Left colon (tissue), 2 donors: ENCODE data around the gene KLHDC1. TPM values are rescaled to one million over a fixed set of nuclear protein-coding genes. Genes with fewer than 3 reads are reported as not detected.
A peak's percentile ranks its signal among the peaks of the same experiment; 100 is the strongest.
"Not testable (repeated sequence)": the region's sequence is repeated elsewhere in the genome, so short reads cannot be mapped to it uniquely, and the experiment has no call there.

Experiments used
- ATAC-seq: fragments of 200-7000 bp; cut with Tn5 transposase; one replicate; pipeline ENCODE4 v1.9.1; 2020; ENCODE audit warnings: mild to moderate bottlenecking, moderate library complexity
- DNase-seq, 2 donors: peaks; one replicate each; pipeline ENCODE4 v3.0.0-alpha.2; 2020
- intact Hi-C, 2 donors: fragments of 100-400 bp; cut with DNase I in 1 of 2; cut with micrococcal nuclease in 1 of 2; formaldehyde crosslinking; loops; one replicate each; pipeline versions ENCODE4 v1.11.2 to v1.14.0; 2022; cut with DNase I, micrococcal nuclease
- total RNA-seq, 2 donors: library from RNA; stranded (reverse); fragmentation: NEBNext Ultra II Directional; extraction: Animal tissue kit (Norgen Biotek cat#: 25700); gene quantifications; one replicate each; pipeline ENCODE4 v1.2.1, GENCODE V29; 2021
- donor health status: DM: no; HTN: no; CAD: no.
- donor health status: DM: yes; HTN: yes; CAD: no.

The KLHDC1 gene
- total RNA-seq, 2 donors from 2014 or later, result 3.3 to 3.7 TPM

DNA sequence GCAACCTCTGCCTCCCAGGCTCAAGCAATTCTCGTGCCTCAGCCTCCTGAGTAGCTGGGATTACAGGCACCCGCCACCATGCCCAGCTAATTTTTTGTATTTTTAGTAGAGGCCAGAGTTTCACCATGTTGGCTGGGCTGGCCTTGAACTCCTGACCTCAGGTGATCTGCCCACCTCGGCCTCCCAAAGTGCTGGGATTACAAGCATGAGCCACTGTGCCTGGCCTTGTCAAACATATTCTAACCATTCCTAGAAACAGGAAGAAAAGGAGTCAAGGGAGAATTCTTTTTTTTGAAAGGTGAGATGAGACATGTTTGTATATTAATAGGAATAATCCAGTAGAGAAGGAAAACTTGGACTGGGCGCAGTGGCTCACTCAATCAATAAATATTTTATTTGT is 11.6 kb downstream of the KLHDC1 start:
- DNase-seq, ATAC-seq, intact Hi-C loops: not testable (repeated sequence)

- intact Hi-C loops, ATAC-seq, DNase-seq: not testable (repeated sequence)
Measured at GRCh38 chr14:49710993-49711392, 18.1 kb downstream of the KLHDC1 start.

DNA sequence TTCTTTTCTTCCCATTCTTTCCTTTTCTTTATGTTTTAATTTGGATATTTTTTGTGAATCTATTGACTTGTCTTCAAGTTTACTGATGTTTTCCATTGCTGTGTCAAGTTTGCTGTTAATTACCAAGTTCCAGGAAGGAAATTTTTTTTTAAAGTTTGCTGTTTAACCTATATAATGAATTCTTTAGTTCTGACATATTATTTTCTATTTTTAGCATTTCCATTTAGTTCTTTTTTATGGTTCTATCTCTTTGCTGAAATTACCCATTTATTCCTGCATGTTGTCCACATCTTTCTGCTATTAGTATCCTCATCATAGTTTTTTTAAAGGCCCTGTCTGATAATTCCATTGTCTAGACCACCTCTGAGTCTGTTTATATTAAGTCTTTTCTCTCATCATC is 27.8 kb downstream of the KLHDC1 start:
- intact Hi-C loops, result no loop called here
- ATAC-seq, result no peak
- no peak for DNase-seq

DNA sequence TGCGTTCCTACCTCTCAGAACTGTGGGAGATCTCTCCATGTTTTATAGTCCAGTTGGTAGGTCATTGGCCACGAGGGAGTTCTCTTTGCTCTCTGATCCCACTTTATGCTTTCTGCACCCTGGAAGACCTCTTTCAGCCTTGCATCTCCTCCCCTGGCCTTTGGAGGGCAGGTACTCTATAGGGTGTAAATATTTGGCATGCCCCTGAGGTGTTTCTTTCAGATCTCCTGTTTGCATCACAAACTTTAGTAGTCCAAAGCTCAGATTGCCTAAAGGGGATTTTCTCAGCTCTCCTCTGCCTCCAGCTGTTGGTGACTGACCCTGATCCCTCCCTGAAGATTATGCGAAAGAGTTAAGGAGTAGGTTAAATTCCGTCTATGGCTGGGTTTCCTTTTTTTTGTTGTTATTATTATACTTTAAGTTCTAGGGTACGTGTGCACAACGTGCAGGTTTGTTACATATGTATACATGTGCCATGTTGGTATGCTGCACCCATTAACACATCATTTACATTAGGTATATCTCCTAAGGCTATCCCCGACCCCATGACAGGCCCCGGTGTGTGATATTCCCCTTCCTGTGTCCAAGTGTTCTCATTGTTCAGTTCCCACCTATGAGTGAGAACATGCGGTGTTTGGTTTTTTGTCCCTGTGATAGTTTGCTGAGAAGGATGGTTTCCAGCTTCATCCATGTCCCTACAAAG is 29.0 kb downstream of the KLHDC1 start:
- DNase-seq, ATAC-seq, intact Hi-C loops: not testable (repeated sequence)

GRCh38 chr14:49727171-49727570 is 34.3 kb downstream of the KLHDC1 start:
- DNase-seq, result no peak
- intact Hi-C loops, result no loop called here
- ATAC-seq, result no peak

GRCh38 chr14:49732896-49733295 is 40.0 kb downstream of the KLHDC1 start:
- intact Hi-C loops, result no loop called here
- DNase-seq, result no peak
- ATAC-seq, result no peak

- DNase-seq (no peak), ATAC-seq (no peak)
- intact Hi-C loops, result no loop called here
Measured at GRCh38 chr14:49733836-49734235, 40.9 kb downstream of the KLHDC1 start.

GRCh38 chr14:49735669-49736068 is 42.7 kb downstream of the KLHDC1 start:
- DNase-seq, ATAC-seq, intact Hi-C loops: not testable (repeated sequence)

DNA sequence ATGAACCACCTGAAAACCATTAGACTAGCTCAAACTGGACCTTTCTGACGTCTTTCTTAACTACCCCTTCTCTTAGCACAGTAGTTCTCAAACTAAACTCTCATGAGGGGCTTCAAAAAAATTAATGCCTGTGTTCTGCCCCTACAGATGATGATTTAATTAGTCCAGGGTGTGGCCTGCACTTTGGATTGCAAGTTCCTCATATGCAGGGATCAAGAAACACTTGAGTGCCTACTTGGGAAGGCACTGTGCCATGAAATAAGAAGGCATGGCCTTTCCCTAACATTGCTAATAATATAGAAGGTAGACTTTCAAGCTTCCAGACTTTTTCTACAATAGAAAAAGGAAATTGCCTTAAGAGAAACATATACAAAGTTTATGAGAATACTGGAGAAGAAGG is 52.3 kb downstream of the KLHDC1 start:
- no peak for DNase-seq
- peak; percentile 45 for ATAC-seq
- intact Hi-C loops, result no loop called here

DNA sequence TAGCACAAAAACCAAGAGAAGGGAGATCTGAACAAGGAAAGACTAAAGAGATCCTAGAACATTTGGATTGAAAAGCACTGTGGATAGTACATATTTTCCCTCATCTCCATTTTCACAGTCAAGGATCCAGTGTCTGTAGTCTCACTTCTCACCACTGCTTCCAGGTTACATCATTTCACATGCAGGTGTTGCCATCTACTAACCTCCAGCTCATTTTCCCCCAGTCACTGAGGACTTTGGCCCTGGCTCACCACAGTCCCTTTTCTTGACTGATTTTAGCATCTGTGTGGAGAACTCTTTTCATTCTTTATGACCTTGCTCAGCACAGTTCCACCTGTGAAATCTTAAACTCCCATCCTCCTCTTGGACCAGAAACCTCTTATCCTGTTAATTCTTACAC is 53.6 kb downstream of the KLHDC1 start:
- ATAC-seq, intact Hi-C loops, DNase-seq: not testable (repeated sequence)

- DNase-seq (no peak), ATAC-seq (no peak)
- intact Hi-C loops, result no loop called here
Measured at GRCh38 chr14:49754570-49755097, 61.7 kb downstream of the KLHDC1 start.

GRCh38 chr14:49755378-49755777 is 62.5 kb downstream of the KLHDC1 start:
- DNase-seq (no peak), ATAC-seq (no peak)
- intact Hi-C loops, result no loop called here

- no peak for ATAC-seq
- DNase-seq, result no peak
- intact Hi-C loops, result no loop called here
Measured at GRCh38 chr14:49761839-49762551, 69.1 kb downstream of the KLHDC1 start.

- intact Hi-C loops, result no loop called here
- peak; percentile 1 for ATAC-seq
- peak in 1 of 2 donors; percentile 39 for DNase-seq
Measured at GRCh38 chr14:49766839-49767238, 73.9 kb downstream of the KLHDC1 start.

DNA sequence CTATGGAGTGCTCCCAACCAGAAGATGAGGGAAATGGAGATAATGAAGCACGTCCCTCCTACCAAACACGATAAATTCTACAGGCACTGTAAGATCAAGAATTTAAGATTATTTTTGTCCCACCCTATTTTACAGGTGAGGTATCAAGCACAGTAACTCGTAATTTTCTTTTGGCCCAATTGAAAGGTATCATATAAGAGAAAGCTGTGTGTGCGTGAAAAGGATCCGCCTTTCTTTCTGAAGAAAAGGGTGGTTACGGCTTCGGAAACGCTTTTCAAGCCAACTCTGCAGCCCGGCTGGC is 74.3 kb downstream of the KLHDC1 start:
- ATAC-seq (no peak), DNase-seq (no peak)
- intact Hi-C loops, result no loop called here

GRCh38 chr14:49767571-49768300 is 74.8 kb downstream of the KLHDC1 start, which contains the start of gene KLHDC2:
Gene KLHDC2 (plus strand): TSS chr14:49768153. CDS start chr14:49768469, 316 bp downstream.
- intact Hi-C loops, result no loop called here
- DNase-seq (peak; percentile 90 to 92), ATAC-seq (peak; percentile 73)

DNA sequence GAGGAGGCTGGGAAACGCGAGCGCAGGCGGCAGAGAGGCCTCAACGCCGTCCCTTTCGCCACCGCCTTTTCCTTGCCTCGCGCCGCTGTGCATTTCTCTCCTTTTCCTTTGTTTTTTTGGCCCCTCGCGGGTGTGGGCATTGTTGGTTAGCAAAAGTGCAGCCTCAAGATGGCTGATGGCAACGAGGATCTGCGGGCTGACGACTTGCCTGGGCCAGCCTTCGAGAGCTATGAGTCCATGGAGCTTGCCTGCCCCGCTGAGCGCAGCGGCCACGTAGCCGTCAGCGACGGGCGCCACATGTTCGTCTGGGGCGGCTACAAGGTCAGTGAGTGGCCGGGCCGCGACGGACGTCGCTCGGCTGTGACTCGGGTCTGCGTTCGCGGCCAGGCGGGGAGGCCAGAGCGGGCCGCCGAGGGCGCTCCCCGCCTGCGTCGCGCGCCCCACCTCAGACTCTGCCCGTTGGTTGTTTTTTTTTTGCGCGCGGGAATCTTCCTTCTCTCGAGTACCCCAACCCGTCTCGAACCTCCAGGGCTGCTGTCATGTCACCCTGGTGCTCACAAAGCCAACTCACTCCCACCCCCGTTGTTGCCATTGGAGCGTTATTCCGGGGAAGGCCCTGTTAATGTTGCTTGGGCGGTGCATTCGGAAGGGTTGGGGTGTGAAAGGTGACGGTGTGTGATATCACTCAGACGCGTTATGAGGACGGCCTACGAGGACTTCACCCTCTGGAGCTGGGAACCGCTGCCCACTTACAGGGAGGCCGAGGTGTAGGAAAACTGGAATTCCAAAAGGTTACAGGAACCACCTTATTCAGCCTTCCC is 75.6 kb downstream of the KLHDC1 start:
- ATAC-seq (peak; percentile 64), DNase-seq (peak; percentile 74 to 86)
- intact Hi-C loops, result no loop called here

- DNase-seq (peak; percentile 34 to 37), ATAC-seq (no peak)
- intact Hi-C loops, result no loop called here
Measured at GRCh38 chr14:49769171-49769570, 76.3 kb downstream of the KLHDC1 start.
